Measurements from ENCODE around the gene HOTAIR.

HOTAIR gene

DNA sequence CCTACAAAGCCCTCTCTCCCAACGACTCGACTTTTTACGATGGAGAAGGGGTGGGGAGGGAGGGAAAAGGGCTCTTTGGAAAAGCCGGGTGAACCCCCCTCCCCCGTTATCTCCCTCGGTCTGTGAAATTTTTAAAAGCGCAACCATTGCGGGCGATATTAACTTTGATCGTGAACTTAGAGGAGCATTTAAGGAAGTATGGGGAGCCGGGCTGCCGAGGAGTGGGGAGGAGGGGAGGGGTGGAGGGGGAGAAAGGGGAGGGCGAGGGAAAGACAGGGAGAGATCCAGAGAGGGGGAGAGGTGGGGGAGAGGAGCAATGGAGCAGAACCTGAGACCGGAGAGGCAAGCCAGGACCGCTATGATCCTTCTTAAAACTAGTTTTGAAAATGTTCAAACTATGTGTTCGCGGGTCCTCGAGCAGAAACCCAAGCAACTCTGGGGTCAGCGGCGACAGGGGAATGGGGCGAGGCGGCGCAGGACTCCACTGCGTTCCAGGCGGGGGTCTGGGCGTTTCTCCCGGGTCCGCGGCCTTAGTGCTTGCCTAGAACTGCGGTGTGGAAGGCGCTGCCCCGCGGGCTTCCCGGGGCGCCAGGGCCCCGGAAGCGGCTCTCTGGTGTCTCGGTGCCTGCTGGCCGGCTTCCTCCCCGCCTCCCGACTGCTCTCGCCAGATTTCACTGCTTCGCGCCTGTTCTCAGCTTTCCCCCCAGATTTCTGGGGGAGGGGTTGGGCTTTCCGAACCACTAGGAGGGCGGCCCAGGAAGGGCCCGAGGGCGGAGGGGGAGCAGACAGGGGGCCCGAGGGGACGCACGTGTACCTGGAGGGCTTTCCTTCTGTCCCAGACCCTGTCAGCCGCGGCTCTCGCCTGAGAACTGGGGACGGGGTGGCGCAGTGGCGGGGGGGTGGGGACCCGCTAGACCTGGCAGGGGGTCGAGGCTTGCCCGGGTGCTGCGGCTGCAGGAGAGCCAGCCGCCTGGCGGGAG, at the start of gene HOTAIR:
Gene HOTAIR (minus strand): TSS at position 871 of the 980 bp plus-strand sequence.
- DNase-seq (ENCODE audit: low read depth) = no peak
- no peak within 1 kb of the TSS for H3K4me3 ChIP-seq (ENCODE audit: low read depth, low read length)
- no peak for TF ChIP-seq CTCF (IDR thresholded peaks at IDR 0.05; ENCODE audit: low read depth, low read length, missing control alignments)
- in situ Hi-C loops (cut with HindIII; ENCODE audit: low sequenced_read_pairs) = no loop called here

DNA sequence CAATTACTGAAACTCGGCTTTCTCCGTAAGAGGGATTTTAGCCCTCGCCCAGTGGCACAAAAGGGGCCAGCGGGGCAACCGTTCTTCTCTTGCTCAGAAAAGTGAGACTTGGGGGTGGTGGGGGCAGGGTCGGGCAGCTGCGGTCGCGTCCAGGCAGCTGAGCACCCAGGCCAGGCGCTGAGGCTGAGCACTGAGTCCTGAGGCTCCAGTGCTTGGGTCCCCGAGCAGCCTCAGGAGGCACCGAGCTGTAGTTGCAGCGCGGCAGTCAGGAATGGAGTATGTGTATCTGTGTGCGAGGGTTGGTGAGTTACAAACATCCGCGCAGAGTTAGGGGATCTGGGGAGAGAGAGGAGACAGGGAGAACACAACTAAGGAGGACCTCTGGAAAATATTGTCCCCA, 49.4 kb upstream of the HOTAIR start:
- no peak for TF ChIP-seq CTCF (IDR thresholded peaks at IDR 0.05; ENCODE audit: low read depth, low read length, missing control alignments)
- in situ Hi-C loops (cut with HindIII; ENCODE audit: low sequenced_read_pairs) = no loop called here
- no peak for DNase-seq (ENCODE audit: low read depth)
- H3K4me3 ChIP-seq (ENCODE audit: low read depth, low read length) = no peak overlapping the region

GRCh38 chr12:54022960-54023884, 48.5 kb upstream of the HOTAIR start:
- in situ Hi-C loops (cut with HindIII; ENCODE audit: low sequenced_read_pairs) = no loop called here
- no peak overlapping the region for H3K4me3 ChIP-seq (ENCODE audit: low read depth, low read length)
- no peak for TF ChIP-seq CTCF (IDR thresholded peaks at IDR 0.05; ENCODE audit: low read depth, low read length, missing control alignments)
- DNase-seq (ENCODE audit: low read depth) = no peak

- no peak for DNase-seq (ENCODE audit: low read depth)
- in situ Hi-C loops (cut with HindIII; ENCODE audit: low sequenced_read_pairs) = no loop called here
- no peak overlapping the region for H3K4me3 ChIP-seq (ENCODE audit: low read depth, low read length)
- TF ChIP-seq CTCF (IDR thresholded peaks at IDR 0.05; ENCODE audit: low read depth, low read length, missing control alignments) = no peak
Measured at GRCh38 chr12:54021432-54022013, 46.8 kb upstream of the HOTAIR start.

DNA sequence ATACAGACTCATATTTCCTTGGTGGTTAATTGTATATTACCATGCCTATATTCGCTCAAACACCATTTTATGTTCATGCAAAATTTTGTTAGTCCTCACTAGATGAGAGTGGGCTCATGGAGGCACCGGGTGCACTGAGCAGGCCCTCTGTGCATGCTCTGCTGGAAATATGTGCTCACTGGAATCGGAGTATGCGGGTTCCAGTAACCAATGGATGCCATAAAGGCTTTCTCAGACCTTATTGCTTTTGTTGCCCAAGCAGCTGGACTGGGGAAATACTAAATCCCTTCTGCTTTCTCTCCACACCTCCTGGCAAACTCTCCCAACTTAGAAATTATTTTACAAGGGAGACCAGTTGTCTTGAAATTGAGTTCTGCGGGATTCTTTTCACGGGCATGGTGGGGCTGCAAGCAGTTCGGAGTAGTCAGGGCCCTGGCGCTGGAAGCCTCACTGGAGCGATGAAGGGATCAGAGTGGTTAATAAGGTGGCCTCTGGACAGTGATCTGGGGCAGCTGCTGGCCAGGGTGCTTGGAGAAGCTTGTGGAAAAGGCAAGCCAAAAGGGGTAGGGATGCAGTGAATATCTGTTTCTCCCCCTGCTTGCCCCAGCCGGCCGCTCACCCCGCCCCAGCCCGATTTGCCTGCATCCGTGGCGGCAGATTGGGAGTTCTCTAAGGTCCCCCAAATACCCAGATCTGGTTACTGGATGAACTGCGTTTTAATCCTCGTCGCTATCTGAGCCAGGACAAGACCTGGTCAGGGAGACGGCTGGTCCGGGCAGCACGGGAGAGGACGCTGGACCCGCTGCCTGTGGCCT, 46.0 kb upstream of the HOTAIR start:
- in situ Hi-C loops (cut with HindIII; ENCODE audit: low sequenced_read_pairs) = no loop called here
- no peak for DNase-seq (ENCODE audit: low read depth)
- TF ChIP-seq CTCF (IDR thresholded peaks at IDR 0.05; ENCODE audit: low read depth, low read length, missing control alignments) = no peak
- H3K4me3 ChIP-seq (ENCODE audit: low read depth, low read length) = no peak overlapping the region
